Measurements from ENCODE around the gene ATP11A. TPM values are rescaled to one million over a fixed set of nuclear protein-coding genes. Genes with fewer than 3 reads are reported as not detected.

The ATP11A gene
- total RNA-seq (2022) = 222 and 232 TPM in 2 replicates
- Bru-seq, nascent RNA = percentile 87 among the genes with signal in this experiment
- percentile 87 among the genes with signal in this experiment for BruChase-seq, experiment 1, labeled RNA remaining after a 2-hour chase
- BruChase-seq, experiment 2, labeled RNA remaining after a 6-hour chase = percentile 91 among the genes with signal in this experiment
- long read RNA-seq, transcript ATP11A-217 (1 exons, 3,542 nt) = major isoform, 41 of 91 reads
- long read RNA-seq, partial matches to known transcripts = 6 of 91 reads
- long read RNA-seq, other reads (novel, unspliced or antisense) = 44 of 91 reads

GRCh38 chr13:112689303-112690245, at the start of gene ATP11A:
ATP11A (plus strand) TSS chr13:112690038; CDS start chr13:112690417, 379 bp downstream.
- Mint-ChIP-seq H3K4me1 (ENCODE audit: low read depth, unreplicated experiment) (peaks cover 33% of the 10 kb centered on the region), H3K9me3 (ENCODE audit: unreplicated experiment) (no peaks in the 10 kb centered on the region), H3K27me3 (ENCODE audit: insufficient read depth, unreplicated experiment) (no peaks in the 10 kb centered on the region), H3K27ac (ENCODE audit: unreplicated experiment) (peak within 1 kb of the TSS; percentile 90), H3K4me3 (ENCODE audit: unreplicated experiment) (peak within 1 kb of the TSS; percentile 91), H3K36me3 (ENCODE audit: insufficient read depth, unreplicated experiment) (peaks cover 44% of the 10 kb centered on the region)
- H3K9me3 ChIP-seq = no peaks in the 10 kb centered on the region
- CTCF ChIA-PET = no interaction called here
- intact Hi-C loops (cut with micrococcal nuclease; ENCODE audit: unreplicated experiment) = loop anchor here (5.0 to 10.0 kb wide), 2 partner anchors 72 to 185 kb away; no protein-coding TSS in a partner anchor
- peaks cover 55% of the 10 kb centered on the region for H3K4me1 ChIP-seq
- peak; percentile 94 to 96 for DNase-seq
- no peak for TF ChIP-seq CTCF (IDR thresholded peaks at IDR 0.05; ENCODE audit: insufficient read depth in 1 of 2, low read depth in 1 of 2, low read length in 1 of 2, severe bottlenecking in 1 of 2, unreplicated experiment in 1 of 2)
- BruUV-seq (replicated peaks) = TSS peak; percentile 62
- H3K27me3 ChIP-seq (replicated peaks; ENCODE audit: control insufficient read depth, insufficient read depth, low read length) = no peaks in the 10 kb centered on the region
- peak within 1 kb of the TSS; percentile 78 for H3K4me3 ChIP-seq (ENCODE audit: low read depth, low read length)
- POLR2A ChIA-PET = interaction anchor here (1.2 kb wide), 1 partner anchor 102 kb away, joined by 4 read pairs; no protein-coding TSS in a partner anchor
- peaks cover 1% of the 10 kb centered on the region for H3K36me3 ChIP-seq (ENCODE audit: control insufficient read depth, insufficient read depth, low read length)

GRCh38 chr13:112641456-112642089, 48.3 kb upstream of the ATP11A start:
- no peak for TF ChIP-seq CTCF (IDR thresholded peaks at IDR 0.05; ENCODE audit: insufficient read depth in 1 of 2, low read depth in 1 of 2, low read length in 1 of 2, severe bottlenecking in 1 of 2, unreplicated experiment in 1 of 2)
- intact Hi-C loops (cut with micrococcal nuclease; ENCODE audit: unreplicated experiment) = no loop called here
- BruUV-seq (replicated peaks) = no TSS peak
- no peaks in the 10 kb centered on the region for H3K9me3 ChIP-seq
- H3K4me3 Mint-ChIP-seq (ENCODE audit: unreplicated experiment) = no peak overlapping the region
- DNase-seq = no peak
- H3K27me3 Mint-ChIP-seq (ENCODE audit: insufficient read depth, unreplicated experiment) = no peaks in the 10 kb centered on the region
- no peak overlapping the region for H3K4me3 ChIP-seq (ENCODE audit: low read depth, low read length)
- peaks cover 17% of the 10 kb centered on the region for H3K4me1 ChIP-seq
- POLR2A ChIA-PET = no interaction called here
- H3K9me3 Mint-ChIP-seq (ENCODE audit: unreplicated experiment) = no peaks in the 10 kb centered on the region
- H3K36me3 Mint-ChIP-seq (ENCODE audit: insufficient read depth, unreplicated experiment) = no peaks in the 10 kb centered on the region
- H3K27me3 ChIP-seq (replicated peaks; ENCODE audit: control insufficient read depth, insufficient read depth, low read length) = no peaks in the 10 kb centered on the region
- no peak overlapping the region for H3K27ac Mint-ChIP-seq (ENCODE audit: unreplicated experiment)
- no peaks in the 10 kb centered on the region for H3K36me3 ChIP-seq (ENCODE audit: control insufficient read depth, insufficient read depth, low read length)
- CTCF ChIA-PET = no interaction called here
- peaks cover 13% of the 10 kb centered on the region for H3K4me1 Mint-ChIP-seq (ENCODE audit: low read depth, unreplicated experiment)

GRCh38 chr13:112642090-112642460, 47.8 kb upstream of the ATP11A start:
- H3K36me3 Mint-ChIP-seq (ENCODE audit: insufficient read depth, unreplicated experiment) = no peaks in the 10 kb centered on the region
- Histone ChIP-seq H3K27me3 (replicated peaks; ENCODE audit: control insufficient read depth, insufficient read depth, low read length) (no peaks in the 10 kb centered on the region), H3K9me3 (no peaks in the 10 kb centered on the region), H3K4me1 (peaks cover 12% of the 10 kb centered on the region), H3K36me3 (ENCODE audit: control insufficient read depth, insufficient read depth, low read length) (no peaks in the 10 kb centered on the region), H3K4me3 (ENCODE audit: low read depth, low read length) (no peak overlapping the region)
- ChIA-PET POLR2A (no interaction called here), CTCF (no interaction called here)
- H3K27me3 Mint-ChIP-seq (ENCODE audit: insufficient read depth, unreplicated experiment) = no peaks in the 10 kb centered on the region
- no TSS peak for BruUV-seq (replicated peaks)
- H3K9me3 Mint-ChIP-seq (ENCODE audit: unreplicated experiment) = no peaks in the 10 kb centered on the region
- H3K4me1 Mint-ChIP-seq (ENCODE audit: low read depth, unreplicated experiment) = peaks cover 13% of the 10 kb centered on the region
- no peak overlapping the region for H3K27ac Mint-ChIP-seq (ENCODE audit: unreplicated experiment)
- H3K4me3 Mint-ChIP-seq (ENCODE audit: unreplicated experiment) = no peak overlapping the region
- no peak for TF ChIP-seq CTCF (IDR thresholded peaks at IDR 0.05; ENCODE audit: insufficient read depth in 1 of 2, low read depth in 1 of 2, low read length in 1 of 2, severe bottlenecking in 1 of 2, unreplicated experiment in 1 of 2)
- intact Hi-C loops (cut with micrococcal nuclease; ENCODE audit: unreplicated experiment) = no loop called here
- no peak for DNase-seq

All from Caco-2 (cell line).